DMS 273 treated with DMSO at 0.1 percent for 48 hours (cell line): ENCODE data around the gene CLUH.
"Not testable (repeated sequence)": the region's sequence is repeated elsewhere in the genome, so short reads cannot be mapped to it uniquely, and the experiment has no call there.

Experiments
- DNase-seq: peaks from one replicate; lab custom pipeline; 2025; lab: John Stamatoyannopoulos, UW

The CLUH gene

DNA sequence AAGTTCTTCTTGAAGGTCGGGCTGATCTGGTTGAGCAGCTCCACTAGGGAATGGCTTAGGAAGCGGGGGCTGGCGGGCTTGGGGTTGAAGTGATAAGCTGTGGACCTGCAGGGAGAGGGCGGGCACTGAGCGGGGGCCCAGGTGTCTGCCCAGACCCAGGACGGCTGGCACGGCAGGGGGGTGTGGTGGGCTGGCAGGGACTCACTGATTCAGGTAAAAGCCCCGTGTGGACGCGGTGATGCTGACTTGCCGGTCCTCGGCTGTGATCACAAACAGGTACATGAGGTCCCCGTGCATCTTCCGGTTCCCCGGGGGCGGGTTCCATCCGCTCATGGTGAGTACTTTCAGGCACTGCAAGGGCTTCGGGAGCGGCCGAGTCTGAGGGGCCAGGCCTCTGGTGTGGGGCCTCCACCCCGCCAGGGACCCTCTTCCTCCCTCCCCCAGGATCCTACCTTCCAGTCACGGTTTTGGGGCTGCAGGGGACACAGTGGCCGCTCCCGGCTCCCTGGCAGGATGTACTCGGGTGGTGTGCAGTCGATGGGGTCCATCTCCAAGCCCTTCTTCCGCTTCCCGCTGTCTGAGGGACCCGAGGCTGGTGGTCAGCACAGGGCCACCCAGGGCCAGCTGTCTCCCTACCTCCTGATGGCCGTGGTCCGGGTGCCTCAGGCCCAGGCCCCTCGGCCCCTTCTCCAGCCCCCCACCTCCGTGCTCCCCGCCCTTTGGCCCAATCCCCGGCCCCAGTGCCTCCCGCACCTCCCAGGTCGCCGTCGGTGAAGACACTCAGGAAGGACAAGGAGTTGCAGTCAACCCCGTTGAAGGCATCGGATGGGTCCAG, 10.2 kb downstream of the CLUH start:
- DNase-seq: no peak

DNA sequence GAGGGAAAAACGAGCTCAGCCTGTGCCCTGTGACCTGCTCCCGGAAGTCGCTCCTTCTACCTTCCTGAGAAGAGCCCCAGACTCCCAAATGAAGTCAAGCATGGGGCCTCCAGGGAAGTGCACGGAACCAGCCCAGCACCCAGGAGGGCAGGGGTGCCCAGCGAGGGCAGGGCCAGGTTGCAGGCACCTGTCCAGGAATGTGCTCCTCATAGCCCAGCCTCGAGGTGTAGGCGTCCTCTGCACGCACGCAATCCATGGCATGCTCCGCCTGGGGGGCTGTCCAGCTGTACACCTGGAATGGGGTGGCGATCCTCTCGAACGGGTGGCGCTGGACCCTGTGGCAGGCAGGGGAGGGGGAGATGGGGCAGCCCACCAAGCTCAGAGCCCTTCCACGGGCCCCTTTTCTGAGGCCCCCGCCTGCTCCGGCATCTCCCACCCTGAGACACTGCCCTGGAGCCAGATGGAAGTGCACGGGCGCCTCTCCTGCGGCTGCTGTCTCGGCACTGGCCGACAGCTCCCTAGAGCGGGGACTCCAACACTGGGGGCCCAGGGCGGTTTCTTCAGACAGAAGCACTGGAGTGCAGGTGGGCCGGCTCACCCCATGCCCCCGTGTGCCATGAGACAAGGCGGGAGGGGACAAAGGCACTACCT, 10.9 kb downstream of the CLUH start:
- peak; percentile 100 for DNase-seq

DNA sequence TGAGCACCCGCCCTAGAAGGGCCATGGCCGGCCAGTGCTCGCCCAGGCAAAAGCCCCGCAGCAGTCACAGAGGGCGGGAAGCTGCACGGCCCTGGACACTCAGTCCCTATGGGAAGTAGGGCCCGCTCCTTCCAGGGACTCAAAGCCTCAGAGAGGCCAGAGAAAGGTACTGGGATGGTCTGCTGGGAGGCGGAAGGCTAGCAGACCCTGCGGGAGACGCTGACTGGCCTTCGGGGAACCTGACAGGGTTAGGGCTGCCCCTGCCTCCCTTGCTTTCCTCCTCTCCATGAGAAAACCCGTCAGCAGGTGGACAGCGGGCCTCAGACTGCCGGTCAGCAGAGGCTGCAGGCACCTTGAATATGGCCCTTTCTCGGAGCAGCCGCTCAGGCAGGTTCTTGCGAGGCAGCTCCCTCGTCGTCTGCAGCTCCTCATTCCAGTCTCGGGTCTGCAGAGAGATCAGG, 11.5 kb downstream of the CLUH start:
- DNase-seq: no peak

DNA sequence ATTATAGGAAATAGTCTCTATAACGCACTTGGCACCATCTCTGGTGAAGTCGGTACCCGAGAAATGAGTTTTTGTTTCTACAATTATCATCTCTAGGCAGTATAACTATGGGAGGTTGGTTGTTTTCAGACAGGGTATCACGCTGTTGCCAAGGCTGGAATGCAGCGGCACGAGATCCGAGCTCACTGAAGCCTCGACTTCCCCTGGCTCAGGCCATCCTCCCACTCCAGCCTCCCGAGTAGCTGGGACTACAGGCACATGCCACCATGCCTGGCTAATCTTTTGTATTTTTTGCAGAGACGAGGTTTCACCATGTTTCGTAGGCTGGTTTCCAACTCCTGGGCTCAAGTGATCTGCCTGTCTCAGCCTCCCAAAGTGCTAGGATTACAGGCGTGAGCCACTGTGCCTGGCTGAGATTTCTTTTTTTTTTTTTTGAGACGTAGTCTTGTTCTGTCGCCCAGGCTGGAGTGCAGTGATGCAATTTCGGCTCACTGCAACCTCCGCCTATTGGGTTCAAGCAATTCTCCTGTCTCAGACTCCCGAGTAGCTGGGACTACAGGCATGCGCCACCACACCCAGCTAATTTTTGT, 12.3 kb downstream of the CLUH start:
- not testable (repeated sequence) for DNase-seq

DNA sequence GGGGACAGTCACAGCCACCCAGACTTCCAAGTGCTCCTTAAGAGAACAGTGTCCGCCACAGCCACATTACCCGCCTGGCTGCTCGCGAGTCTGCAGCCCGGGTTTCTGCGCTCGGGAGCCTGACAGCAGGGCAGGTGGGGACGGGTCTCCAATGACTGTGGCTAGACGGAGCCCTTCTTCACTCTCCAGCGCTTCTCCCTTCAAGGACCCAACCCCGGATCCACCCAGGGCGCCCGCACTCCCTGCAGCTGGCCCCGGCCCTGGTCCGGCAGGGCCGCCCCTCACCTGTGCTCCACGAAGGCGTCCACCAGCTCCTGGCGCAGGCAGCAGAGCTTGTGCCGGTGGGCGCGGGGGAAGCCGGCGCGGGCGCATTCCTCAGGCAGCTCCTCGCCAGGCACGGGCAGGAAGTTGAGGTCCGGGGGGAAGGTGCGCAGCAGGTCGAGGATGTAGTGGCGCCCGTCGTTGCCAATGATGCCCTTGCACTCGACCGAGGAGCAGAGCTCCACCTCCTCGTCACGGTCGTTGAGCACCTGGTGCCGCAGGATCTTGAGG, 13.9 kb downstream of the CLUH start:
- DNase-seq: no peak

DNA sequence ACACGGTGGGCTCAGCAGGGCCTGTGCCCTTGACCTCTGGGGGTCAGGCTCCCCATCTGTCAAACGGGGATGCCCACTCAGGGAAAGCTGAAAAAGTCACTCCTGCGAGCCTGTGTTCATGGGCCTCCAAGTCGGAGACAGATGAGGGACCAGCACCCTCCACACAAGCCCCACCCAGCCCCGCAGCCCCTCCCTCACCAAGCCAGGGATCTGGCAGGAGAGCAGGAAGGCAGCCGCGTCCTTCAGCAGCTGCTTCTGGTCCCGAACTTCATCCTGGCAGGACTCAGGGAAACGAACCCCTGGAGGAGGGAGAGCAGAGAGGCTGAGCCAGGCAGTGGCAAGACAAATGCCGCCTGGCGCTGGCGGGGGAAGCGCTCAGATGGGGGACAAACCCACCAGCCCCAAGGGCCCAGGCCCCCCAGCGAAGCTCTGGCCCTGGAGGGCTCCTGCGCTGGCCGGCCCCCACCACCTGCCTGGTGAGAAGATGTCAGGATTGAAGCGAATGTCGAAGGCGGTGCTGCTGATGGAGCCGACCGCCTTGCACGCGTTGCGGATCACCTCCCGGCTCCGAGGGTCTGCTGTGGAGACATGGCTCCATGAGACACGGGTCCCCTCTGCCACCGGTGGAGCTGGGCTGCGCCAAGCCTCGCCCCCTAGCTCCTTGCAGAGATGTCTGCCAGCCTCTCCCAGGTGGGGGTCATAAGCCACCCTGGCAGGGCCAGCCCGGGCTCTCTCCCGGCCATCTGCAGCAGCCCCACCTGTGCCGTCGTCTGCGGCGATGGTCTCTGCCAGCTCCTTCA, 15.4 kb downstream of the CLUH start:
- DNase-seq: no peak

DNA sequence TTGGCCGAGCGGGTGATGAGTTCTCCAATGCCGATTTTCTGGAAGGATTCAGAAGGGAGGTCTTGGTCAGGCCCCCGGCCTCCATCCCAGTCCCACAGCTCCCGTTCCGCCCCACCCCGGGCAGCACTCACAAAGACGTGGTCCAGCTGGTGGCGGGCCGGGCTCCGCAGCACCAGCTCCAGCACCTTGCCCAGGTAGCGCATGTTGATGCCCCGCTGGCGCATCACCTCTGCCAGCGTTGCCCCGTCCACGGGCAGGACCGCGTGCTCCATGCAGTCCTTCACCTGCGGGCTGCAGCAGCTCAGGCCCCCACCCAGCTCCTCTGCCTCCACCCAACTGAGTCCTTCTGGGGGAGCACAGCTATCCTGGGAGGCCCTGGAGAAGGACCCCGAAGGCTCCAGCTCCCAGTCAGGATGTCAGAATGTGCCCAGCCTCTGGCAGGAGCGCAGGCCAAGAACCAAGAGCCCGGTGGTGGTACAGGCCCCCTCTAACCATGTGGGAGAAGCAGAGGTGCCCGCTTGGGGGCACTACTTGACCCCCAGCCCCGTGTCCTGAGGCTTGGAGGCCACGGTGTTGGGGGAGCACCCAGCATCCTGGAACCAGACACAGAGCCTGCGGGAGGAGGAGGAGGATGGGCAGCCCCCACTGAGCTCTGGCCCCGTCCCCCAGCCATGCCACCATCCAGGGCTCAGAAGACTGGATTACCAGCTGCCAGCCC, 16.2 kb downstream of the CLUH start:
- no peak for DNase-seq

DNA sequence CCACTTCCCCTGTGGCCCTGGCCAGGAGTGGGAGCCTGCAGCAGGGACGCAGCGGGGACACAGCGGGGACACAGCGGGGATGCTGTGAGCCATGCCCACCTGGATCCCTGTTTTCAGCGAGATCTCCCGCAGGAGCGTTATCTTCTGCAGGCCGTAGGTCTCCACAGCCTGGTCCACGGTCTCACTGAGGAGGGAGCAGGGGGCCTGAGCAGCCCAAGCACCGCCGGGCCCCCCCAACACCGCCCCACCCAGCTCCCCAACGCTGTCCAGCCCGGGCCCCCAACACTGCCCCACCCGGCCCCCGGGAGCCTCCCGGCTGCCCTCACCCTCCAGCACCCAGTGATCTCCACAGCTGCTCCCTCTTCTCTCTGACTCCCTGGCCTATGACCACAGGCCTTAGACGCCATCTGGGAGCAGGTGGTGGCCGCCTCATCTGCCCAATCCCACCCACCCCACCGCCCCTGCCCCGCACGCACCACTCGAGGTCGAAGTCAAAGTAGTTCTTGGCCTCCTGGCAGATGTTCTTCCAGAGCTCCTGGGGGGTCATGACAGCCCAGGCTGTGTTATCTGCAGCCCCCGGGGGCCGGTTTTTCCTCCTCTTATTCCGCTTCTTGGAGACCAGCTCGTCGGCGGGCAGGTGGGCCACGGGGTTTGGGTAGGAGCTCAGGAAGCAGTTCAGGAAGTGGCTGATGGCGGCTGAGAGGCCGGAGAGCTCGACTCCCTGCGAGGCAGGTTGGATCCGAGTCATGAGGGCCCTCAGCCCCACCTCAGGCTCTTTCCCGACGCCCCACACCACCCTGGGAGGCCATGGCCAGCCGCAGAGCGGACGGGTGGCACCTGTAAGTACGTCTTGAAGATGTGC, 17.0 kb downstream of the CLUH start:
- no peak for DNase-seq

DNA sequence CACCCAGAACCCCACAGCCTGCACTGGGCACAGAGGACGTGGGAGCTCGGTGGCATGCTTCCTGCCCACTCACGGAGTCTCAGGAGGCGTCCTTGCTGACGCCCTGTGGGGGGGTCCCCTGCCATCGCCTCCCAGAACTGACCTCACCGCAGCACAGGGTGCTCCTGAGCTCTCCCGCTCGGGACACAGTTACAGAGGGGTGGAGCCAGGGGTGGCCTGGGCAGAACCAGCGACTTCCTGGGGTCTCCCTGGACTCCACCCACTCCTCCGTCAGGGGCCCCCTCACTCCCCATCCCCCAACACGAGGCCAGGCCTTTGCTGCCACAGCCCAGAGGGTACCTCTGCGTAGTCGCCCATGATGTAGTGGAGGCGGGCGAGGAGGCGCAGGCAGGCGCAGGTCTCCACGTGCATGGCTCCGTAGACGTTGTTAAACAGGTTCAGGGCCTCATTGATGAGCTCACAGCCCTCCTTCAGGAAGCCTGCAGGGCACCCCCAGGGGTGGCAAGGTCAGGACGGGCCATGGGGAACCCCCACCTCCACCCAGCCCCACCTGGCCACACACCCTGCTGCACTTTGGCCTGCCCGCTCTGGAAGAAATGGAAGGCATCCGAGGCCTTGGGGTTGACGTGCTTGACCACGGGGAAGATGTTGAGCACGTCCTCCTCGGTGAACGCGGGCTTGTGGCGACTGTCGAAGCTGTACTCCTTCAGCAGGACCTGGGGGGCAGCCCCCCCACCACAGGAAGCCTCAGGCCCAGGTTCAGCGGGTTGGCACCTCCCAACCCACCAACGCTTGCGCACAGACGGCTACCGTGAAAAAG, 17.8 kb downstream of the CLUH start:
- no peak for DNase-seq

DNA sequence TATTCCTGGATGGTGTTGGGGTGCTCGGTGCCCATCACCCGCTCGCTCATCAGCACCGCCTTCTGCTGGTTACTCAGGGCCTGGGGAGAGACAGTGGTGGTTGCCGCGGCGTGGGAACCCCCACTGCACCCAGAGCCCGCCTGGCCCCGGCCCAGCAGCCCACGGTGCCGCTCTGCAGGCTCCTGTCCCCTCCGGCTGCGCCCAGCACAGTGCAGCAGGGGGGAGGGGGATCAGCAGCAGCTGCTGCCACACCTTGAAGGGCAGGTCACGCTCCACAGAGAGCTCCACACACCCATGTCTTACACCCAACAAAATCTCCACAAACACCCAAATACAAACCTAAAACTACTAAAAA, 18.8 kb downstream of the CLUH start:
- DNase-seq: no peak

DNA sequence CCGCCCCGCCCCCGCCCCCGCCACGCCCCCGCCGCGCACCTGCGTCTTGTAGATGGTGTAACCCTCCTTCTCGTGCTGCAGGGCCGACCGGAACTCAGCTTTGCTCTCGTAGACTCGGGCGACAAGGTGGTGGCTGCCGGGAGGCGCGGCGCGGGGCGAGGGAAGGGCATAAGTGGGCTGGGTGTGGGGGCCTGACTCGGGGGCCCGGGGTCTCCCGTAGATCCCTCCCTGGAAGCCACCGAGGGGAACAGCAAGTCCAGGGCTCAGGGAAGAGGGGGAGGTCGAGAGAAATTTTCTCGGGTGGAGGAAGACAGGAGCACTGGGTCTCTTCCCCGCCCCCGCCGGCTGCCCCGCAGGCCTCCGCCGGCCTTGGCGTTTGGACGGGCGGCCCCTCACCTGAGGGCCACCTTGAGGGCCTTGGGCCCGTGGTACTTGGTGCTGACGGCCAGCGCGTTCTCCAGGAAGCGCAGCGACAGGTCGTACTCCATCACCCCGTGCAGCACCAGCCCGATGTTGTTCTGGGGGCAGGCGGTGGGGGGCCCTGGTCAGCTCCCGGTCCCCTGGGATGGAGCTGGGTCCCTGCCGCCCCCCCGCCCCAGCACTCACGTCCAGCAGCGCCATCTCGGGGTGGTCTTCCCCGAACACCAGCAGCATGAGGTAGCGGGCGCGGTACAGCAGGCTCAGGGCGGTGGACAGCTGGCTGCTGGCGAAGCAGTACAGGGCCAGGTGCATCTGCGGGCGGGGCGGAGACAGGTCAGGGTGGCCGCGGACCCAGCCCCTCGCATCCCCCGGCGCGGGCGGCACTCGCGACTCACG, 19.4 kb downstream of the CLUH start:
- no peak for DNase-seq

DNA sequence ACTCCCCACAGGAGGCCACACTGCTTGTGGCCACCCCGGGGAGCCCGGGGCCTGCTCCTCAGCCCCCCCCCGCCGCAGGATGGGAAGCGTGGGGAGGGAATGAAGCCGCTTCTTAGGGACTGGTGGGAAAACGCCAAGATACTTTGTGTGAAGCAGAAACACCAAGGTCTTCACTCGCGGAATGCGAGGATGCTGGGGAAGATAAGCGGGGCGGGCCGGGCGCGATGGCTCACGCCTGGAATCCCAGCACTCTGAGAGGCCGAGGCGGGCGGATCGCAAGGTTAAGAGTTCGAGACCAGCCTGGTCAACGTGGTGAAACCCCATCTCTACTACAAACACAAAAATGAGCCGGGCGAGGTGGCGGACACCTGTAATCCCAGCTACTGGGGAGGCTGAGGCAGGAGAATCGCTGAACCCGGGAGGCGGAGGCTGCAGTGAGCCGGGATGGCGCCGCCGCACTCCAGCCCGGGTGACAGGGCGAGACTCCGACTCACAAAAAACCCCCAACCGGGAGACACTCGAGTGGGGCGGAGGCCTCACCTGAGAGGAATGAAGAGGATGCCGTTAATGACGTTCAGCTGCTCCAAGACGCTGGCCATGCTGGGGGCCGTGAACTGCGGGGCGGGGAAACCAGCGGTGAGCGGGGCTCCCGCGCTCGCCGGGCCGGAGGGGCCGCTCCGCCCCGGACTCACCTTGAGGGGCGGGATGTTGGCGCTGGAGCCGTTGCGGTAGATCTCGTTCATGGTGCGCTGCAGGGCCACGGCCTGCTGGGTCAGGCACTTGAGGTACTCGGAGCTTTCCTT, 20.3 kb downstream of the CLUH start:
- DNase-seq: no peak

DNA sequence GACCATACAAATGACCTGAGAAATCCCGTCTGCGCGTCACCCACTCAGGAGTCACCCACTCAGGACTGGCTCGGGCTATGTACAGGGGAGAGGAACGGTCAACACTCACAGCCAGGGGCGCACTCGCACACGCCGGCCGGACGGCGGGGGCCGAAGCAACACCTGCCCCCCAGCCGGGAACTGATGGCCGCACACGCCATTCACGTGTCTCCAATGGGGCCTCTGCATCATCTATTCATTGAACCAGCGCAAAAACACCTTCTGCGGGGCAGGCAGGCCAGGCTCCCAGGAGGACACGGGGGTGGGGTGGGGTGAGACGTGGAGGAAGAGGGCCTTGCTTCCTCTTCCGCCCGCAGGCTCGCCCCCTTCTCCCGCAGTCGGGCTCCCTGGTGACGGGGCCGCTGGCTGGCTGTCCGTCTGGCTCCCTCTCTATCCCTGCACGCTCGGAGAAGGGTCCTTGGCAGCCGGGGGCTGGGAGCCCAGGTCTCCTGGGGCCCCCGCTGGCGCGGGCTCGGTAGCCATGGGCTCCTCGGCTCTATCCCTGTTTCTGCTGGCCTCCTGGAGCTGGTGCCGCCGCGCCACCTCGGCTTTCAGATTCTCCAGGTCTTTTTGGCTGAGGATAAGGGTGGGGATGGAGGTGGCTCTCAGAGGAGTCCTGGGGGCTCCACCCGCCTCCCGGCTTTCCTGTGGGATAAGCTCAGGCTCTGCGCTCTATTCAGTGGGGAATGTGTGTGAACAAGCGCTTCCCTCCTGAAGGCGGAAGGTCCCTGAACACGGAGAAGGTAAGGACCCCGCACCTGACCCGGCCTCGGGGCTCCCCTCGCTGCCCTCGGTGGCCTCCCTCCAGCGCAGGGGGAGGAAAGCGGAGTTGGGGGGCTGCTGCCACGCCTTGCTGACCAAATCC, 21.1 kb downstream of the CLUH start:
- no peak for DNase-seq

DNA sequence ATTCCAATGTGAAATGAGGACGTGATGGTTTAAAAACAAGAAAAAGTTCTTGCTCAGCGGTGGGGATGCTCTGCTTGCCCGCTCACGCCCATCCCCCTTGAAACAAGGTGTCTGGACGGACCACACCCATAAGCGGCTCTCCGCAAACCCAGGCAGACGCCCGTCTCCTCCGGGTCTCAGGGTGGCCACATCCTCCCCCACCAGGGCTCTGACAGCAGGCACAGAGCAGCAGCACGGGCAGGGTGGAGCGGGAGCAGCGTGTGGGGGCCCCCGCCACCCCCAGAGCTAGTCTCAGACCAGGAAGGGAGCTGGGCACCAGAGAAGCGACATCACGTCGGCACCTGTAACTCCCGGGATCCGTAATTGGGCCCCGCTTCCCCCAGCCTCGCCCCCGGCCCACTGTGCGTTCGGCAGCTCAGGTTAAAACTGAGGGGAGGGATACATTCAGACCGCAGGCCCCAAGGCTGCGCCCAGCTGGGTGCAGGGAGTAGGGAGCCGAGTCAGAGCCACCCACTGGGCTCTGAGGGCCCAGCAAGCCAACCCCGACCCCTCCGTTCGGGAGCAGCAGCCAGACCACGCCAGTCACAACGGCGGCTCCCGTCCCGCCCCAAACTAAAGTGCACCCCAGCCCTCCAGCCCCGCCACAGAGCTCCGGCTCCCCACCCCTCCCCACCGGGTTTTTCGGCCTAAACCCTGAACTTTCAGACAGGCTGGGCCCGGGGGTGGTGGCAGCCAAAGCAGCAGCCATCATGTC, 22.0 kb downstream of the CLUH start:
- DNase-seq: no peak

DNA sequence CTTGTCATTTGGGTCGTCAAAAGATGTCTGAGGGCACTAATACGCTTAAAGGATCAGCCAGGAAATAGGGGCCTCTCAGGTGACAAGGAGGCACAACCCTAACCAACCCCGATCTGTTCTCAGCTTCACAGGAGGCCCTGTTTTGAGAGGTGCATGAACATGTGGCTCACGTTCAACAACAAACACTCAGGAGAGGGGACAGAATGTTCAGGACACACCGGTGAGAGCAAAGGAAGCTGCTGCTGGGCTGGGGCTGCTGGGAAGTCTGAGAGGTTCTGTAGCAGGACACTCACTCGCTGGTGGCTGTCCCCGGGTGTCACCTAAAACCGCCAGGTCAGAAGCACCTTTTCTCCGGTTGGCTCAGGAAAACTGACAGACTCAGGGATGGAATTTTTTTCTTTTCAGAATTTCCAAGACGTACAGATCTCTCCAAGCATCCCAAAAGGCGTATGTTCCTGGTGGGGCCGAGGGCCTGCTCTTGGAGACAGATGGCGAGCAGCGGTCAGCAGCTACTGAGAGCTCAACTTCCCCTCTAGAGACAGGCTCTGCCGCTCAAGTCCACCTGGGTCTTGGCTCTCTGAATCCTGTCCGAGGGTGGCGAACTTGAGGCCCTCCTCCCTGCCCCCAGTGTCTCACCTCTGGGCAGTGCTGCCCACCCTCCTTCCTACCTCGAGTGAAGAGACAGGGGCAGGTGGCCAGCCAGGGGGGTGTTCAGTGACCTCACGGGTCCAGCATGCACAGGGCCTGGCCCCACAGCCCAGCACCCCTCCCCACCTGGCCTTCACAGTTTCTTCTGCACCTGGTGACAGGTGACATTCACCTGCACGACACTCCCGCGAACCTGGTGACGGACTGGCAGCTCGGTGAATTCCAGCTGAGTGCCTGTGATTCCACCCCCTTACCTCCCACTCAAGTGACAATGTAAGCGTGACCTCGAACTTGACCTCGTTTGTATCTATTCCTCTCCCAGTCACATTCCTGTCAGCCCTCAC, 22.9 kb downstream of the CLUH start:
- DNase-seq: no peak
